Femur (tissue), 1 donor: ENCODE measurements around the gene CCNE1.
"Not testable (repeated sequence)": the region's sequence is repeated elsewhere in the genome, so short reads cannot be mapped to it uniquely, and the experiment has no call there.

Source experiments
- DNase-seq: peaks from one replicate; pipeline ENCODE4 v3.0.0-alpha.2; 2017

CCNE1 gene

GRCh38 chr19:29819300-29819699 lies 7.5 kb downstream of the CCNE1 start:
- no peak for DNase-seq

DNA sequence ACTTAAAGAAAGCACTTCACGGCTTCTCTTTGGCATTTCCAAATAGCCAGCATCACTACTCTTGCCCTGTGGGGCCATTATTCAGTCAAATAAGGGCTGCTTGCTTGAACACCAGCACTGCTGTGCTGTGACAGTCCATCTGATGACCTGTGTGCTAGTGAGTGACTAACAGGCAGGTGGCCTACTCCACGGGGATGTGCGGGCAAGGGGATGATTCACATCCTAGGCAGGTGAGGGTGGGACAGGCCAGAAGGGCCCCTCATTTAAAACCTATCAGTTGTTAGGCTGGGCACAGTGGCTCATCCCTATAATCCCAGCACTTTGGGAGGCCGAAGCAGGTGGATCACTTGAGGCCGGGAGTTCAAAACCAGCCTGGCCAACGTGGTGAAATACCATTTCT lies 8.2 kb downstream of the CCNE1 start:
- DNase-seq = no peak

- no peak for DNase-seq
Observed at GRCh38 chr19:29823581-29824330, 12.0 kb downstream of the CCNE1 start.

DNA sequence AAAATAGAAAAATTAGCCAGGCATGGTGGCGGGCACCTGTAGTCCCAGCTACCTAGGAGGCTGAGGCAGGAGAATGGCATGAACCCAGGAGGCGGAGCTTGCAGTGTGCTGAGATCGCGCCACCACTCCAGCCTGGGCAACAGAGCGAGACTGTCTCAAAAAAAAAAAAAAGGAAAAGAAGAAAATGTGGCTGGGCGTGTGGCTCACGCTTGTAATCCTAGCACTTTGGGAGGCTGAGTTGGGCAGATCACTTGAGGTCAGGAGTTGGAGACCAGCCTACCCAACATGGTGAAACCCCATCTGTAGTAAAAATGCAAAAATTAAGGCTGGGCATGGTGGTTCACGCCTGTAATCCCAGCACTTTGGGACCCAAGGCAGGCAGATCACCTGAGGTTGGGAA lies 13.5 kb downstream of the CCNE1 start:
- not testable (repeated sequence) for DNase-seq

GRCh38 chr19:29831041-29831548 lies 19.3 kb downstream of the CCNE1 start:
- DNase-seq = no peak

- DNase-seq = no peak
Observed at GRCh38 chr19:29831686-29832085, 19.9 kb downstream of the CCNE1 start.

DNA sequence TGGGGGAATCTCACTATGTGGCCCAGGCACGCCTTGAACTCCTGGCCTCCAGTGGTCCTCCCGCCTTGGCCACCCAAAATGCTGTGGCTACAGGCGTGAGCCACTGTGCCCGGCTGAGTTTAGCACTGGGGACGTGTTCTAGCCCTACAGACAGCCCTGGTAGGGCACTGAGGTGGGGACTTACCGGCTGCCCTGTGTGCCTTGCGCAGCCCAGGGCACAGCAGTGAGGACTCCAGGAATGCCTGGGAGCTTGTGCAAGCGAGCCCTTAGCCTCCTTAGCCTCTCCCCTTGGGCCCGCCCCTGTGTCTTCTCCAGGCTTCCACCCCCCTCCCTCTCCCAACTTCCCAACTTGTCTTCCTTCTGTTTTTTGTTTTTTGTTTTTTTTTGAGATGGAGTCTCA lies 21.0 kb downstream of the CCNE1 start:
- no peak for DNase-seq

DNA sequence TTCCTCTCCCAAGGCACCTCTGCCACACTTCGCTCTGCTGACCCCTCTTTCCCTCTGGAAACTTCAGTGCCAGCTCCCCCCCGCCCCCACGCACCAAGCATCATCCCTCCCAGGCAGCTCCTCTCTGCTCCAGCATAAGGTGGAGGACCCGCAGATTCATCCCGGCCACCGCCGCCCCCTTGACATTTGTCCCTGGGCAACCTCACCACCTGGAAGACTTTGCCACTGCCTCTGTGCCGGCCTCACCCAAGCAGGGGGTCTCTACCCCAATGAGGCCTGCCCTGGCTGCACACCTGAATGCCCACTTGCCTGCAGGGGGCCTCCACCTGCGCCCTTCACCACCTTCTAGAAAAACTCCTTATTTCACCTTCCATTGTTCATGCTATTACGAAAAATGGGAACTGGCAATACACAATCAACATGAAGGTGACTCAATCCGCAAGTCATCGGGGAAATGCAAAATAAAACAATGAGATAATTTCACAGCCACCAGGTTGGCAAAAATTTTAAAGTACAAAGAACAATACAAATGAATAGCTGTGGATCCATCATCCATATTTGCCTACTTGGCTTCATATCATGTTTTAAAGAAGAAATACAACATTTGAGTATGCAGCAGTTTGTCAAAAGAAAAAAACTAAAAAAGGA lies 21.9 kb downstream of the CCNE1 start:
- no peak for DNase-seq

DNA sequence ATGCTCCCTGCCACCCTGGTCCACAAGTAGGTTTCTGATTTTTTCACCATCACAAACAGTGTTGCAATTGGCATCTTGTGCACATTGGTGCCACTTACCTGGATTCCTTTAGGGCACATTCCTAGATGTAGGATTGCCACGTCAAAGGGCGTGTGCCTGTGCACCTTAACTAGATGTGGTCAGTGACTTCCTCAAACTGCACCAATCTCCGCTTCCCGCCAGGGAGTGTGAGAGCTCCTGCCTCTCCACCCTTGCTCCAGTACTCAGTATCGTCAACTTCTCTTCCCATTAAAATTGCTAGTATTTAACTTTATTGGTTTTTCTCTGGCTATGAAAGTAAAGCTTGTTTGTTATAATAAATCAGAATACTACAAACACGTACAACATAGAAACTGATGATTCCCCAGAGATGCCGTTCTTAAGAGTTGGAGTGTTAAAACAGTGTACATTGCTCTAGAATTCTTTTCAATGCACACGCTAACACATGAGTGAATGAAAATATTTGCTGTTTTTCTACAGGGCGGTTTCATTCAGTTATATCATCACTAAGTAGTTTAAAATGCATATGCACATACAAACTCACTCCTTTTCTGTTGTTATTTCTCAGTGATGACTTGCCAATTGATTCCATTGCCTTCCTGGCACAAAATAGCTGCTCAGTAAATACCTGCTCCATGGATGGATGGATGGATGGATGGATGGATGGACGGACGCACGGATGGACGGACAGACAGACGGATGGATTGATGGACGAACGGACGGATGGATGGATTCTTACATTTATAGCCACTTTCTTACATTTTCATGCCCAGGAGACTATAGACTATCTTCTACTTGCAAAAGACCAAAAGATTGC lies 23.4 kb downstream of the CCNE1 start:
- DNase-seq = no peak

- no peak for DNase-seq
Observed at GRCh38 chr19:29836409-29836825, 24.6 kb downstream of the CCNE1 start.

DNA sequence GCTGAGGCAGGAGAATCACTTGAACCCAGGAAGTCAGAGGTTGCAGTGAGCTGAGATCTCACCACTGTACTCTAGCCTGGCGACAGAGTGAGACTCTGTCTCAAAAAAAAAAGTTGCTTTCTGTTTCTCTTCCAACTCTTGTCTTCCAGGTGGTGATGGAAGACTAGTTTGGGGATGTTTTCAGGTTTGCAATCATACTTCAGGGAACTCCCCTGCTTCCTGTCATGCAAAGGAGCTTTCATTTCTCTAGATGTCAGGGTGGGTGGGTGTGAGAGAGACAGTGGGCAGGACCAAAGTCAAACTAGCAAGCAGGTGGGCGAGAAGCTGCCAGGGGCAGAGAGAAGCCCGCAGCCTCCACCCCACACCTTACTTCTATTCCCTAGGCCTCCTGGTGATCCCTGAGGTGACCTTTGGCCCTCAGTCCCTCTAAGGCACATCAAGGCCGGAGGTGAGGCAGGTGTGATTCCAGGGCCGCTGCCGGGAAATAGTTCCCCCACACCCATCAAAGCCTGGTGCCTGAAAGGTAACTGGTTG lies 25.7 kb downstream of the CCNE1 start:
- DNase-seq = no peak

DNA sequence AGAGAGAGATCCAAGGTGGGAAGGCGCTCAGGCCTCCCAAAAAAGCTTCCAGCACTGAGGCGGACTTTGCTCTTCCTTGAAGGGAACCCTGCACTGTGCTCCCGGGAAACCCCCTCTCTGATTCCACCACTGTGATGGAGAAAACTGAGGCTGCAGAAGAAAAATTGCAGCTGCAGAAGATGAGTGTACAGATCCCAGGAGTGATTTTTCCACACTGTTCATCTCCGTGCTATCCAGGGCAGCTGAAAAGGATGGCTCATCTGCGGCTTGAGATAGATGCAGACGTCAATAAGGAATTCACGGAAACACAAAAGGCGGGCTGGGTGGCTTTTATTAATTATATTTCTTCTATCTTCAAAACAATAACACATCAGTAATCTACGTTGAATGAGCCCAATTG lies 26.2 kb downstream of the CCNE1 start:
- no peak for DNase-seq

GRCh38 chr19:29840066-29840950 lies 28.5 kb downstream of the CCNE1 start:
- DNase-seq = no peak

DNA sequence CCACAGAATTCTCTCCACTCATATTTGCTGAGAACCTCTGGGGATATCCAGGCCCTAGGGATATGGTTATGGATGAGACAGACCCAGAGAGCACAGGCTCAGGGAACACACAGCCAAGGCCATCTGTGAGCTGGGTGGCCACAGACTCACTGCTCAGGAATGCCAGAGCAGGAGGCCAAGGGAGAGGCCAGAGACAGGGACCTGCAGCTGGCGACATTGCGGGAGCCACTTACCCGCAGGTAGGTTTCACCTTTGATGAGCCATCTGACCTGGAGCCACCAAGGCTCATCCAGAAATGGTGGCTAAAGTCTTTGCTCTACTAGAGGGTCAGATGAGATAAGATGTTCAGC lies 29.4 kb downstream of the CCNE1 start:
- no peak for DNase-seq

- peak; percentile 62 for DNase-seq
Observed at GRCh38 chr19:29841559-29842367, 30.0 kb downstream of the CCNE1 start.

DNA sequence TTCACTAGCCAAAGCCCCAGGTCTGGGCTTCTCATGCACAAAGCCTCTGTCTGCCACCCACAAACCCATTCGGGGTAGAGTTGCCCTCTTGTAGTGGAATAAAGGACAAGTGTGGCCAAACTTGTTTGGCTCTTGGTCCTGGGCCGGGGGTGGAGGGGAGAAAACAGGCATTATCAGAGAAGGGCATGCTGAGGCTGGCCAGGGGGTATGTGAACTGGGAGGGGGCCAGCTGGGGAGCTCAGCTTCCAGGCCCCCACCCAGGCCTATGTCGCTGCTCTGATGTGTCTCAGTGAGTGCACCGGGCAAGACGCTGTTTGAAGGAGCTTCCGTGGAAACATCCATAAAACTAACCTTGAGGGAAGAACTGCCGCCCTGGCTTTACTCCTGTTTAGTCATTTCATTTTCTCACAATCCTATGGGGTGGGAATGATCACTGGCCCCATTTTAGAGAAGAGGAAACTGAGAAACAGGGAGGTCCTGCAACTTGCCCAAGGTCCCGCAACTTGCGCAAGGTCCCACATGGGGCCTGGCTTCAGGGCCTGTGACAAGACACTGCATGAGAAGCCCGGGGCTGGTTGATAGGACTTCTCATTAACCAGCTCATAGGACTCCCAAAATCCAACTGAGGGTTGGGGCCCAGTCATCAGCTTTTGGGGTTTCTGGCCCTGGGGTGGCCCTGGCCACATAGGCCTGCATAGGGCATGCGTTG lies 30.8 kb downstream of the CCNE1 start:
- no peak for DNase-seq

GRCh38 chr19:29843180-29844051 lies 31.6 kb downstream of the CCNE1 start:
- DNase-seq = peak; percentile 74

GRCh38 chr19:29844891-29845573 lies 33.2 kb downstream of the CCNE1 start:
- peak; percentile 97 for DNase-seq

GRCh38 chr19:29845574-29846176 lies 33.9 kb downstream of the CCNE1 start:
- DNase-seq = peak; percentile 62
